ENCODE data around the gene ZBED1.
A peak's percentile ranks its signal among the peaks of the same experiment; 100 is the strongest.
"Not testable (repeated sequence)": the region's sequence is repeated elsewhere in the genome, so short reads cannot be mapped to it uniquely, and the experiment has no call there.

Gene ZBED1

GRCh38 chrX:2500803-2501558, at the start of gene ZBED1, which contains the start of gene DHRSX:
Gene ZBED1 (minus strand): TSS chrX:2500976. CDS start chrX:2490719, 10,257 bp downstream.
Gene DHRSX (minus strand): TSS chrX:2500976. CDS start chrX:2500925, 51 bp downstream.
- peak; percentile 51 for DNase-seq

GRCh38 chrX:2549876-2550275, 49.1 kb upstream of the ZBED1 start:
- no peak for DNase-seq

- no peak for DNase-seq
These were observed 48.1 kb upstream of the ZBED1 start for GRCh38 chrX:2548711-2549423.

- DNase-seq: no peak
These were observed 47.0 kb upstream of the ZBED1 start for GRCh38 chrX:2547736-2548135.

- DNase-seq: no peak
These were observed 45.7 kb upstream of the ZBED1 start for GRCh38 chrX:2546496-2546895.

- DNase-seq: no peak
These were observed 44.4 kb upstream of the ZBED1 start for GRCh38 chrX:2545144-2545543.

GRCh38 chrX:2542826-2543521, 42.2 kb upstream of the ZBED1 start:
- DNase-seq: no peak

GRCh38 chrX:2541603-2542002, 40.8 kb upstream of the ZBED1 start:
- DNase-seq: no peak

- no peak for DNase-seq
These were observed 39.7 kb upstream of the ZBED1 start for GRCh38 chrX:2540426-2540947.

GRCh38 chrX:2539586-2539985, 38.8 kb upstream of the ZBED1 start:
- DNase-seq: no peak

GRCh38 chrX:2538031-2538757, 37.4 kb upstream of the ZBED1 start:
- no peak for DNase-seq

- DNase-seq: no peak
These were observed 36.2 kb upstream of the ZBED1 start for GRCh38 chrX:2536974-2537373.

GRCh38 chrX:2536141-2536540, 35.4 kb upstream of the ZBED1 start:
- no peak for DNase-seq

GRCh38 chrX:2534261-2535021, 33.7 kb upstream of the ZBED1 start:
- DNase-seq: not testable (repeated sequence)

- no peak for DNase-seq
These were observed 32.6 kb upstream of the ZBED1 start for GRCh38 chrX:2533424-2533823.

- no peak for DNase-seq
These were observed 25.6 kb upstream of the ZBED1 start for GRCh38 chrX:2526390-2526789.

- no peak for DNase-seq
These were observed 23.1 kb upstream of the ZBED1 start for GRCh38 chrX:2523911-2524310.

GRCh38 chrX:2521927-2522386, 21.2 kb upstream of the ZBED1 start:
- DNase-seq: peak; percentile 78

- peak; percentile 93 for DNase-seq
These were observed 20.5 kb upstream of the ZBED1 start for GRCh38 chrX:2521092-2521926.

GRCh38 chrX:2520539-2520938, 19.8 kb upstream of the ZBED1 start:
- no peak for DNase-seq

- not testable (repeated sequence) for DNase-seq
These were observed 18.9 kb upstream of the ZBED1 start for GRCh38 chrX:2519638-2520037.
